Heart left ventricle (tissue), 13 donors: ENCODE data around the gene TLK1.

Experiments
- POLR2A ChIP-seq, 2 donors: fragments of 450-650 bp; IDR thresholded peaks; one replicate each; pipeline ENCODE4 v1.6.1; 2017; ENCODE audit warnings: antibody characterized with exemption in 2 of 2, mild to moderate bottlenecking in 2 of 2, moderate library complexity in 2 of 2
- TF ChIP-seq, protein P1 (sequence below), 12 donors: fragments of 200-600 bp; sonication (generic) in 4 of 12; IDR thresholded peaks; one replicate each; pipeline versions ENCODE4 v1.5.0 to v1.8.0; 2018 to 2022; ENCODE audit warnings: antibody characterized with exemption in 12 of 12, mild to moderate bottlenecking in 5 of 12
- donor health status: ischemic (EF 13 %, LVEDD 7.1; RV severe dilation, severe dysfunction).
- donor health status: DM: no; HTN: yes; CAD: no.
- donor health status: DM: no; HTN: no; CAD: no.
- donor health status: ischemic (EF 25% LVEDD 6.9; RV normal size, moderate dysfunction).
- donor health status: ischemic (EF 25% LVEDD 5.7; RV mildly dilated, moderate dysfunction).
- donor health status: ischemic (EF 35%, LVEDD 5.7; RV mildly dilated, moderate dysfunction).
- donor health status: nonischemic (EF 11% LVEDD 7.7; RV severe dilation, severe dysfunction).
- donor health status: DM: yes; HTN: yes; CAD: no.
- donor health status: PGD.
- donor health status: ischemic (EF 29% LVEDD 5.4; RV normal size, mild dysfunction).
- donor health status: nonischemic (EF 23%, LVEDD 6.1; RV moderate dilation, normal function).

DNA sequence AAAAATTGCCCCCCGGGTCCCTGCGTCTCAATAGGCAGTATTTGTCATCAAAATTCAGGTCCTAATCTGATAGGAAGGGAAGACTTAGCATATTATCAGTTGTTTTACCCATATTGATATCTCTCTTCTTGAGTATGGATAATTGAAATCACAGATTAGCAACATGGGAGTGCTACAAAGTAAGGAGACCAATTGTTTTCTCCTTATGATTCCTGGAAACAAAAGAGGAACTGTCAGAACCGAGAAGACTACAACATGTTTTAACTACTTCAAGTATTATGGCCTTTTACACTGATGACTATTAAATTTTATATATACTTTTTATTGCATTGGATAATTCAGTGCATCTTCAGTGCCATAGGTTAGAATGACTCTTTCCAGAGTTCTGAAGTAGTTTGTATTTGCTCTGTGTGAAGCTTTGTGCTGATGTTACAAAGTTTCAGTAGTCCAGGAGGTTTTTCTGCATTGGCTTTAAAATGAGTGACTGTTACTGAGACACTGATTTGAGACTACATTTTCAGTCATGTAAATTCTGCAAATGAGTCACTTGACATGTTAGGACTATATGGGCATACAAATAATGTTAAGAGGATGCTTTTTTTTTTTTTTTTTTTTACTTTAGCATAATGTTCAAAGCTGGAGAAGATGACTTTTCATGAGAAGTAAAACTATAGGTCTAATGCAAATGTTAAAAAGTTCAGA lies 19.7 kb upstream of the TLK1 start:
- TF ChIP-seq, protein P1, sequence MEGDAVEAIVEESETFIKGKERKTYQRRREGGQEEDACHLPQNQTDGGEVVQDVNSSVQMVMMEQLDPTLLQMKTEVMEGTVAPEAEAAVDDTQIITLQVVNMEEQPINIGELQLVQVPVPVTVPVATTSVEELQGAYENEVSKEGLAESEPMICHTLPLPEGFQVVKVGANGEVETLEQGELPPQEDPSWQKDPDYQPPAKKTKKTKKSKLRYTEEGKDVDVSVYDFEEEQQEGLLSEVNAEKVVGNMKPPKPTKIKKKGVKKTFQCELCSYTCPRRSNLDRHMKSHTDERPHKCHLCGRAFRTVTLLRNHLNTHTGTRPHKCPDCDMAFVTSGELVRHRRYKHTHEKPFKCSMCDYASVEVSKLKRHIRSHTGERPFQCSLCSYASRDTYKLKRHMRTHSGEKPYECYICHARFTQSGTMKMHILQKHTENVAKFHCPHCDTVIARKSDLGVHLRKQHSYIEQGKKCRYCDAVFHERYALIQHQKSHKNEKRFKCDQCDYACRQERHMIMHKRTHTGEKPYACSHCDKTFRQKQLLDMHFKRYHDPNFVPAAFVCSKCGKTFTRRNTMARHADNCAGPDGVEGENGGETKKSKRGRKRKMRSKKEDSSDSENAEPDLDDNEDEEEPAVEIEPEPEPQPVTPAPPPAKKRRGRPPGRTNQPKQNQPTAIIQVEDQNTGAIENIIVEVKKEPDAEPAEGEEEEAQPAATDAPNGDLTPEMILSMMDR (IDR thresholded peaks at IDR 0.05) = no peak
- TF ChIP-seq POLR2A (IDR thresholded peaks at IDR 0.05) = no peak
